ENCODE data around the gene KCNMB4.

KCNMB4 gene

DNA sequence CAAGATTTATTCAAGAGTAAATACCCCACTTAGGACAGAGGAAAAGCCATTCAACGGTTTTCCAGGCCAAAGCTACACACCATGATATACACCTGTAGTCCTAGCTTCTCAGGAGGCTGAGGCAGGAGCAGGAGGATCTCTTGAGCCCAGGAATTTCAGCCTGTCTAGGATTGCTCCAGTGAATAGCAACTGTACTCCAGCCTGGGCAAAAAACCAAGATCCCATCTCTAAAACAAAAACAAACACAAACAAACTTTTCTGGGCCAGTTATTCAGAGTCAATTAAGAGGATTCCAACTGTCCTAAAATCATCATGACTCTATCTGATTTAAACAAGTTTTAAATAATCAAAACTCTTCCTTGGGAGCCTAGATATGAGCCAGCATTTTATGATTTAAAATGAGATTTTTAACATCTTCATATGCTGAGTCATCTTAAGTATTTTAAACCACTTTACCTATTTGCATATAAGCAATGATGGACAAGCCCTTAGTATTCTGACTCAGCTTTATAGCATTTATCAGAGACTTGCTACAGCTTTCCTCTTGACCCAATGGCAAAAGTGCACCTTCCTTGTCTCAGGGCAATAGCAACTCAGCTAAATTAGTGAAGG lies 77.1 kb downstream of the KCNMB4 start:
- DNase-seq (ENCODE audit: low spot score): no peak

DNA sequence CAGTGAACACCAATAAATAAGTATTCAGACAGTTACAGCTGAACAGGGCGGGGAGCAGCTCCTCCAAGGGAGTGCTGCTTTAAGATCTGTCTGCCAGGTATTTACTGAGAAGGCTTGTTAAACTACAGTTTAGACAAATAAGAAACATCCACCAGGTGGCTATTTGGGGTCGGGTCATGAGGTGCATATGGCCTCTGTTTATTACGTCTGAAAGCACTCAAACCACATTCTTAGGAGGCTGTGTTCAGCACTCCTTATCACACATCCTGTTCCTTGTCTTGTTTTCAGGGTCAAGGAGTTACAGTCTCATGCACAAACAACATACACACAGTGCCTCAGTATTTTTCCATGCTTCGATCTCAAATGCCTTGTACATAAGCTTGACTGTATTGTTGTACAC lies 78.8 kb downstream of the KCNMB4 start:
- DNase-seq (ENCODE audit: low spot score): no peak

DNA sequence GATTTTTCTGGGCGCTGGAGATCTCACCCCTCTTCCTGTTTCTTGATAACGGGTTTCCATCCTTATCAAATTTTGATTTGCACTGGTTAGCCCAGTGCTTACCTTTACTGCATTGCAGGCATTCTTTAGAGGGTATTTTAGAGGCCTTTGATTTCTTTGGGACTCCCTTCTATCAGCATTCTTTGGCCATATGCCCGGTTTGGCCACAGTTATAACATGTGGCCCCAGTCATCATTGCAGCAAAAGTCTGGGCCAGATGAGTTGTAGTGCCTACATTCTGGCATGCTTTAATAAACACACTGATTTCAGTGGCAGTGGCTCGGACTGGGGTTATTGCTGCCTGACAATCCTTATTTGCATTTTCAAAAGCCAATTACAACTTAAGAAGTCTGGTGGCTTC lies 82.3 kb downstream of the KCNMB4 start:
- DNase-seq (ENCODE audit: low spot score): no peak

DNA sequence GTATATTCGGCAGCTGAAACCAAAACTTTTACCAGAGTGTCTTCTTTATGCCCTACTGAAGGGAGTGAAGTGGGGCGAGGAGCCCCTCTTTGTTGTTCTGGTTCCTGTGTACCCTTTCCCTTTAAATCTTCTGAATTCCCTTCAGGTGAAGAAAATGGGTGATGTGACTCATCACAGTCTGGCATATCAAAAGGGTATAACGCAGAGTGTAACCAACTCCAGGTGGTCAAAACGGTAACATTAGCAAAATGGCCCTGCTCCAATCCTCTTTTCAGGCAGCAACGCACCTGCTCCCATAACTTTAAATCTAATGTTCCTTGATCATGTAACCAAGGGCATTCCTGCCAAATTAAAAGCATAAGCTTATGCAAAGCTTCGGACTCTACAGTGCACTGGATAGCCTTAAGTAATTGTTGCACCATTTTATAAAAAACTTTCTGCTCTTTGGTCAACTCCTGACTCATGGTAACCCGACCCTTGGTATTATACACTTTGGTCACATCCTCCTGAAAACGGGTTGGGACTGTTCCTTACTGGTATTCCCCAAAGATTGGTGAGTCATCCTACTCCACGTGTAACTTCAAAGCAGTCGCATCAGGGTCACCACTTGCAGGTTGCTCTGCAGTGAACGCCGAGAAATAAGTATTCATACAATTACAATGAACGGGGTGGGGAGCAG lies 83.1 kb downstream of the KCNMB4 start:
- DNase-seq (ENCODE audit: low spot score): no peak

DNA sequence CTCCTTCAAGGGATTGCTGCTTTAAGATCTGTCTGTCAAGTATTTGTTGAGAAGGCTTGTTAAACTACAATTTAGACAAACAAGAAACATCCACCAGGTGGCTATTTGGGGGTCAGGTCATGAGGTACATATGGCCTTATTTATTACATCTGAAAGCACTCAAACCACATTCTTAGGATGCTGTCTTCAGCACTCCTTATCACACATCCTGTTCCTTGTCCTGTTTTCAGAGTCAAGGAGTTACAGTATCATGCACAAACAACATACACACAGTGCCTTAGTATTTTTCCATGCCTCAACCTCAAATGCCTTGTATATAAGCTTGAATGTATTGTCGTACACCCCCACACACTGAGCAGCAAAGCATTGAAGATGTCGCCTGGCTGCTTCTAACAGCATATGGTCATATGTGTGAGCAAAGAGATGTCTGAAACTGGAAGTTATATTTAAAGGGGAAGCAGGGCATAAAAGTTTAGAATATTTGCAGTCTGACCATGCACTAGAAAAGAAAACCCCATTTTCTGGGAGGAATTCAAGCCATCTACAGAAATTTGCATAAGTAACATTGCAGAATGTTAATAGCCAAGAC lies 83.8 kb downstream of the KCNMB4 start:
- DNase-seq (ENCODE audit: low spot score): no peak

DNA sequence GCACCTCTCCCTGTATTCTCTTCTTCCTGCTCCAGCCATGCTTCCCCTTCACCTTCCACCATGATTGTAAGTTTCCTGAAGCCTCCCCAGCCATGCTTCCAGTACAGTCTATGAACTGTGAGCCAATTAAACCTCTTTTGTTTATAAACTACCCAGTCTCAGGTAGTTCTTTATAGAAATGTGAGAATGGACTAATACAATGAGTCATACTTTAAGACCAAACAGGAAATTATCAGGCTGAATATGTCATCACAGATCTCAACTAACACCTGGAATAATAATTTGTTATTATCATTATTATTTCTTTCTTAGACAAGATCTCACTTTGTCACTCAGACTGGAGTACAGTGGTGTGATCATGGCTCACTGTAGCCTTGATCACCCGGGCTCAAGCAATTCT lies 85.4 kb downstream of the KCNMB4 start:
- no peak for DNase-seq (ENCODE audit: low spot score)

DNA sequence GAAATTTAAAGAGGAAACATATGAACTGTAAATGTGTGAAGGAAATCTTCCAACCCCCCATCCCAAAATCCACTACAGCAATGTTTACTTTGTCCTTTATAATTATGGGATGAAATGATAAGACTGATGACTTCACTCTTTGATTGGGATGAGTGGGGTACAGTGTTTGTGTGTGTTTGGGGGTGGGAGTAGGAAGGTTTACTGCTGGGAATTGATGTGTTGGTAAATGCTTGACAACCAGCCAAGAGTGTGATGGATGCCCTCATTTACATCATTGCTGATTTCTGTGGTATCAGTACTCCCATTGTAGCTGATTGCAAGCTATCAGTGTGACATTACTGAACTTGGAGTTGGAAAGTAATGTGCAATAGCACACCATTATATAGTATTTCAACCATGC lies 90.9 kb downstream of the KCNMB4 start:
- DNase-seq (ENCODE audit: low spot score): no peak

DNA sequence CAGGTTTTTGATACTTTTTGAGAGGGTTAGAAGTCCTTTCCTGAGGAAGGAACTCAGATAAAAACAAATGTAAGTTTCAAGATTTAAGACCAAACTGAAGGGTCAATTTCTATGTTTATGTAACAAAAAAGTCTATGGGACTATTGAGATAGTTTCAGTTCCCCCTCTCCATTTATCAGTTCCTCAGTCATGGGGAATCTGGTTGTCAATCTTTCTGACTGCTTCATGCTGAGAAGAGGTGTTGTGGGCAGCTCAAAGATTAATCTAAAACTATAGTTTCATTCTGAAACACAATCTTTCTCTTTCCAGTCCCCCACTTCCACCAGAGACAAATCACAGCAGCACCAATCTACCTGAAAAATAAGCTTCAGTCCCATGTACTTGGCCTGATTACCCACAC lies 93.7 kb downstream of the KCNMB4 start:
- DNase-seq (ENCODE audit: low spot score): no peak

DNA sequence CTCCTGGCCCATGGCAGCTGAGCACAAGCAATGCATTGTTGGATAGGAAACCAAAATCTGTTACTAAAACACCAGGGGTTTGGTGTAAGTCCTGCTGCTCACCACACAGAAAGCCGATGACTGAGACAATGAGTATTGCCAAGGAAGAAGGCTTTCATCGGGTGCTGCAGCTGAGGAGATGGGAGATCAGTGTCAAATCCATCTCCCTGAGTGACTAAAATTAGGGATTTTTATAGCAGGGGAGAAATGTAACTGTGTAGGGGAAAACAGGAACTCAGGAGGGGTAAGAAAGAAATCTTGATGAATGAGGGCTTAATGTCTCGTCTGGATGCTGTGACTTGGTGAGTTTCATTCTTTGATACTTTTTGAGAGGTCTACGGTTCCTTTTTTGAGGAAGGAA lies 97.9 kb downstream of the KCNMB4 start:
- no peak for DNase-seq (ENCODE audit: low spot score)

DNA sequence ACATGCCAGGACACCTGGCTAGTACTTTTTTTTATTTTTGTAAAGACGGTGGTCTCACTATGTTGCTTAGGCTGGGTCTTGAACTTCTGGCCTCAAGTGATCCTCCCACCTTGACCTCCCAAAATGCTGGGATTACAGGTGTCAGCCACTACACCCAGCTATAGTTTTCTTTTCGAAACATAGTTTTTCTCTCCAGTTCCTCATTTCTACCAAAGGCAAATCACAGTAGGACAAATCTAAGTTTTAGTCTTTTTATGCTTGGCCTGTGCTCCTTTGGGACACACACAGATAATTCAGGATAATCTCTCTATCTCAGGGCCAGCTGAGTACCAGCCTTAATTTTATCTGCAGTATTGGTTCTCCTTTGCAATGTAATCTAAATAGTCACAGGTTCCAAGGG lies 100.7 kb downstream of the KCNMB4 start:
- no peak for DNase-seq (ENCODE audit: low spot score)

DNA sequence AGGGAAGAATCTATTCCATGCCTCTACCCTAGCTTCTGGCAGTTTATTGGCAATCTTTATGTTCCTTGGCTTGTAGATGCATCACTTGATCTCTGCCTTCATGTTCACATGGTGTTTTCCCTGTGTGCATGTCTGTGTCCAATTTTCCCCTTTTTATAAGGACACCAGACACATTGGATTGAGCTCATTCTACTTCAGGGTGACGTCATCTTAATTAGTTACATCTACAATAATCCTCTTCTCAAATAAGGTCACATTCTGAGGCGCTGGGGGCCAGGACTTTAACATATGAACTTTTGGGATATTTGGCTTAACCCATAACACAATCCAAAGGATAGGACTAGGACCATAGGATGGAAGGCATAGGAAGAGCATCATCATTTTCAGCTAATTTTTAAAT lies 101.4 kb downstream of the KCNMB4 start:
- DNase-seq (ENCODE audit: low spot score): no peak

DNA sequence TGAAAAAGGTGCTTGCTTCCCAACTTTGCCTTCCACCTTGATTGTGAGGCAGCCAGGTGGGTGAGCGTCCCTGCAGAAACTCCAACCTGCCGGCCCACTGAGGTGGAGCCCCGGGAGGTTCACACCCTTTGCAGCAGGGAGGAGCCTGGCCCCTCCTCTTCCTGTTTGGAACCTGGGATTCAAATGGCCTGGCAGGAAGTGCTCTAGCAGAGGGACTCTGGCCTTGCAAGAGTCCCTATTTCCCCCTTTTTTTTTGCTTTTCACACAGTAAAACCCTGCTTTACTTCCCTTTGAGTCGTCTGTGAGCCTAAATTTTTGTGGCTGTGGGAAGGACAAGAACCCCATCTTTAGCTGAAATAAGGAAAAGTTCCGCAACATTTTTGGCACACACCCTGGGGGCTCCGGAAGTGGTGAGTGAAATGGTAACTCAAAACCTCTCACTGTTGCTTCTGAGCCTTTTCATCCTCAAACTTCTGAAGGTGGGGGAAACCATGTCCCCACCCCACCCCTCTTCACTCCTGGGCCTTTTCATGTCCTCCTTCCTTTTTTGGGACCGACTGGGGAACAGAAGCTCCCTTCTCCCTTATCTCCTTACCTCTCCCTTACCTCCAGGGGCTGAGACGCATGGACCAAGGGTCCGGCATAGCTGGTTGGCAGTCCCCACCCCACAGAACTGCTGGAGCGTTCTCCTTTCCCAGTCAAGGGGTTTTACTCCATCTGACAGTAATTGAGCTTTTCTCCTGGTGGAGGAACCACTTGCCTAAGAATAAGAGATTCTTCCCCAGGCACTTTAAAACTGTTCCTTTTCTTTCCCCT lies 102.0 kb downstream of the KCNMB4 start:
- no peak for DNase-seq (ENCODE audit: low spot score)

DNA sequence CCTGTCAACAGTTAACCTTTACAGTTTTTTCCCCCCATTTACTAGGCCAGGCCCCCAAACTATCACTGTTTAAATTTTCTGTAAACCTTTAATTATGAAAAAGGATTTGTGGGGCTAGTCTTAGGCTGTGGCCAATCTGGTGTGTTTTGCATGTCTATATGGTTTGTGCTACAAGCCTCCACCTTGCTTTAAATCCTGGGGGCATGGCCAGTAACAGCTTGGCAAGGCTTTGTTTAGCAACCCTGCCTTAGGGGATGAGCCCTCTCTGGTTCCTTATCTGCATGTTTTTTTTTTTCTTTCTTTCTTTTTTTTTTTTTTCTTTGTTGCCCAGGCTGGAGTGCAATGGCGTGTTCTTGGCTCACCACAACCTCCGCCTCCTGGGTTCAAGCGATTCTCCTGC lies 102.7 kb downstream of the KCNMB4 start:
- no peak for DNase-seq (ENCODE audit: low spot score)

DNA sequence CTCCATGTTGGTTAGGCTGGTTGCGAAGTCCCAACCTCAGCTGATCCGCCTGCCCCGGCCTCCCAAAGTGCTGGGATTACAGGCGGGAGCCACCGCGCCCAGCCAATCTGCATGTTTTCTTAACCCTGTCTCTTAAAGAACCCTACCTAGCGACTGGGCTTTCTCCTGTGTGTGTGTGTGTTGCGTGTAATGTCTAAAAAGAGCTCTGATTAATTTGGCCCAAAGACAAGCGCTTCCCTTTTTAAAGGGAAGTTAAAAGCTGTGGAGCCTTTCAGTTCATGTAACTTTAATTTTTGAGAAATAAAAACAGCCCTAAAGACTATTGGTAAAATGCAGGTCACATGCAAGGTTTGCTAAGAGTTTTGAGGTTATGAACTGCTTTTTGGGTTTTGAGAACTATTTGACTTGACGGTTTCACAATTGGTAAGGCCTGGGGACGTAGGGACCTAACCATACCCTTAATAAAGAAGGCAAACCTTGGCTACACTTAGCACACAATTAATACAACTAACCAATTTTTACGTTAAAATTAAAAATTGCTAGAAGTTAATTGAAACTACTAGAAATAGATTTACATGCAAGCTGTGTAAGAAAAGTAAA lies 103.2 kb downstream of the KCNMB4 start:
- DNase-seq (ENCODE audit: low spot score): no peak

DNA sequence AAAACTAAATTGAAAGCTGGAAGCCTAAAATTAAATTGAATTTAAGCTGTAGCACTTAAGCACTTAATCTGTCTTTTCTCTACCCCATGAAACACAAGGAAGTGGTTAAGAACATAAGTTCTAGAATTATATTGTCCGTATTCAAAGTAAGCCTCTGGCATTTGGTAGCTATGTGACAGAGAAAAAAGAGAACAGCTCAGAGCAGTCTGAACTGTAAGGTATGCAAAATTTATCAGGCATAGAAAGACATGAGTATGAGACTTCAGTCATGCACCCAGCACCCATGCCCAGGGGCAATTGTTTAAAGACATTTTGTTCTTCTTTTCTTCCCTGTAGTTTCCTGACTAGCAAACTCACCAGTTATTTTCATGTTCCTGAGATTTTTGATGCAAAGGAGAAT lies 116.7 kb downstream of the KCNMB4 start:
- no peak for DNase-seq (ENCODE audit: low spot score)
